HepG2 (cell line): ENCODE measurements around the gene MEIOB. TPM values are rescaled to one million over a fixed set of nuclear protein-coding genes. Genes with fewer than 3 reads are reported as not detected.
A peak's percentile ranks its signal among the peaks of the same experiment; 100 is the strongest.

ENCODE experiments used
- CEBPB ChIP-seq: IDR thresholded peaks from 2 replicates; pipeline ENCODE4 v1.6.1; 2011; ENCODE audit warnings: low read depth, low read length, improper control_type of control experiment, borderline replicate concordance
- DRAP1 ChIP-seq: IDR thresholded peaks from 2 replicates; pipeline ENCODE4 v1.6.1; 2016; ENCODE audit warnings: missing genetic modification reagents, missing compliant biosample characterization
- ELF3 ChIP-seq: IDR thresholded peaks from 2 replicates; pipeline ENCODE4 v1.6.1; 2016; ENCODE audit warnings: missing genetic modification reagents, missing compliant biosample characterization
- GFI1 ChIP-seq: sonication (generic); formaldehyde crosslinking; IDR thresholded peaks from 2 replicates; pipeline ENCODE4 v1.5.0; 2020; ENCODE audit warnings: missing genetic modification reagents, mild to moderate bottlenecking, borderline replicate concordance
- HDAC1 ChIP-seq: sonication (generic); formaldehyde crosslinking; IDR thresholded peaks from 2 replicates; pipeline ENCODE4 v1.5.1; 2020; ENCODE audit warnings: mild to moderate bottlenecking, missing genetic modification reagents
- HNF4A ChIP-seq: sonication (generic); formaldehyde crosslinking; IDR thresholded peaks from 2 replicates; pipeline ENCODE4 v1.4.0; 2020; ENCODE audit warnings: missing genetic modification reagents
- KMT2B ChIP-seq: IDR thresholded peaks from 2 replicates; pipeline ENCODE4 v1.6.1; 2016; ENCODE audit warnings: missing genetic modification reagents, missing compliant biosample characterization
- MAFK ChIP-seq, 2 experiments: IDR thresholded peaks in 1 of 2; conservative IDR thresholded peaks in 1 of 2; 2 replicates each; pipeline ENCODE4 v1.6.1; 2011; ENCODE audit warnings: improper control_type of control experiment in 2 of 2, low read length in 2 of 2
- MED1 ChIP-seq: sonication (generic); formaldehyde crosslinking; IDR thresholded peaks from 2 replicates; pipeline ENCODE4 v1.4.0; 2020; ENCODE audit warnings: missing genetic modification reagents
- MYNN ChIP-seq: sonication (generic); formaldehyde crosslinking; IDR thresholded peaks from 2 replicates; pipeline ENCODE4 v1.4.0; 2020; ENCODE audit warnings: mild to moderate bottlenecking, low read depth, missing genetic modification reagents
- NRL ChIP-seq: sonication (generic); formaldehyde crosslinking; IDR thresholded peaks from 2 replicates; pipeline ENCODE4 v1.5.0; 2020; ENCODE audit warnings: missing genetic modification reagents, mild to moderate bottlenecking, moderate library complexity, borderline replicate concordance
- PHF20 ChIP-seq: sonication (generic); formaldehyde crosslinking; IDR thresholded peaks from 2 replicates; pipeline ENCODE4 v1.5.0; 2020; ENCODE audit warnings: mild to moderate bottlenecking, missing genetic modification reagents
- PHF21A ChIP-seq: sonication (generic); formaldehyde crosslinking; IDR thresholded peaks from 2 replicates; pipeline ENCODE4 v1.5.0; 2020; ENCODE audit warnings: mild to moderate bottlenecking, missing genetic modification reagents
- POLR2G ChIP-seq: fragments of 200-400 bp; formaldehyde crosslinking; IDR thresholded peaks from 2 replicates; pipeline ENCODE4 v1.6.1; 2018; ENCODE audit warnings: mild to moderate bottlenecking, low read depth, low read length, moderate library complexity
- REXO4 ChIP-seq: sonication (generic); formaldehyde crosslinking; IDR thresholded peaks from 2 replicates; pipeline ENCODE4 v1.8.0; 2022; ENCODE audit warnings: missing genetic modification reagents, mild to moderate bottlenecking, borderline replicate concordance
- SAP130 ChIP-seq: IDR thresholded peaks from 2 replicates; pipeline ENCODE4 v1.6.1; 2016; ENCODE audit warnings: low read depth
- SMARCC2 ChIP-seq: fragments of 450-650 bp; IDR thresholded peaks from 2 replicates; pipeline ENCODE4 v1.6.1; 2017; ENCODE audit warnings: antibody characterized with exemption, mild to moderate bottlenecking
- THAP9 ChIP-seq: sonication (generic); formaldehyde crosslinking; IDR thresholded peaks from 2 replicates; pipeline ENCODE4; 2020; ENCODE audit warnings: missing genetic modification reagents, mild to moderate bottlenecking, borderline replicate concordance
- TOE1 ChIP-seq: sonication (generic); formaldehyde crosslinking; IDR thresholded peaks from 2 replicates; pipeline ENCODE4 v1.4.0; 2020; ENCODE audit warnings: mild to moderate bottlenecking, missing genetic modification reagents
- ZBTB7B ChIP-seq: sonication (generic); formaldehyde crosslinking; IDR thresholded peaks from 2 replicates; pipeline ENCODE4 v1.4.0; 2020; ENCODE audit warnings: missing genetic modification reagents
- ZBTB8A ChIP-seq: sonication (generic); formaldehyde crosslinking; IDR thresholded peaks from 2 replicates; pipeline ENCODE4 v1.4.0; 2020; ENCODE audit warnings: mild to moderate bottlenecking, low read depth, missing genetic modification reagents, borderline replicate concordance
- ZNF280D ChIP-seq: sonication (generic); formaldehyde crosslinking; IDR thresholded peaks from 2 replicates; pipeline ENCODE4 v1.5.1; 2020; ENCODE audit warnings: mild to moderate bottlenecking, missing genetic modification reagents
- ZNF773 ChIP-seq: sonication (generic); formaldehyde crosslinking; IDR thresholded peaks from 2 replicates; pipeline ENCODE4 v1.4.0; 2020; ENCODE audit warnings: missing genetic modification reagents, borderline replicate concordance
- ZSCAN30 ChIP-seq: sonication (generic); formaldehyde crosslinking; IDR thresholded peaks from 2 replicates; pipeline ENCODE4 v1.5.0; 2020; ENCODE audit warnings: mild to moderate bottlenecking, missing genetic modification reagents
- polyA plus RNA-seq, 8 experiments: library from polyadenylated mRNA; depleted of rRNA in 3 of 8; stranded (reverse) in 7 of 8; unstranded in 1 of 8; fragments of >200 nt; fragmentation: Illumina TruSeq in 4 of 8; extraction: Trizol in 4 of 8; gene quantifications; 2 replicates each; pipeline versions ENCODE4 v1.2.1 to v1.2.3, GENCODE V29; 2011 to 2016; ENCODE audit warnings: low read depth in 4 of 8, missing spikeins in 1 of 8, mixed read lengths in 1 of 8; ENCODE audit not compliant: insufficient read depth in 1 of 8
- total RNA-seq, 5 experiments: library from RNA; depleted of rRNA; stranded (reverse); fragments of >200 nt; fragmentation: Illumina TruSeq; extraction: Trizol; gene quantifications; 2 replicates each; pipeline ENCODE4 v1.2.3, GENCODE V29; 2016; ENCODE audit warnings: low read depth in 1 of 5
- TF ChIP-seq, protein P1 (sequence below): sonication (generic); formaldehyde crosslinking; IDR thresholded peaks from 2 replicates; pipeline ENCODE4 v1.5.0; 2020; ENCODE audit warnings: missing genetic modification reagents

The MEIOB gene
- total and polyA plus RNA-seq, 2 of the 13 experiments (the other 11 are each of a cell fraction or from before 2014, with no cell fraction given) = 0.17 TPM; not detected in 1

- TF ChIP-seq GFI1 (CRISPR knock-in tag) (peak; percentile 41; the same call in 1 of the 2 replicates), CEBPB (peak; percentile 49; the same call in 1 of the 2 replicates), REXO4 (CRISPR knock-in tag) (no peak), ZSCAN30 (CRISPR knock-in tag) (0 out of 2 replicates have a peak, but pooled peaks have one; percentile 3), PHF20 (CRISPR knock-in tag) (0 out of 2 replicates have a peak, but pooled peaks have one; percentile 11), NRL (CRISPR knock-in tag) (no peak), MYNN (CRISPR knock-in tag) (no peak), TOE1 (CRISPR knock-in tag) (no peak), ZBTB7B (0 out of 2 replicates have a peak, but pooled peaks have one; percentile 25), ZNF280D (no peak), ZBTB8A (CRISPR knock-in tag) (no peak), PHF21A (CRISPR knock-in tag) (peak; percentile 63), KMT2B (CRISPR knock-in tag) (peak; percentile 16; the same call in 1 of the 2 replicates), MAFK (conservative IDR thresholded peaks at IDR 0.05 in 1 of 2, IDR thresholded peaks at IDR 0.05 in 1 of 2; ENCODE audit: low read length in 2 of 2) (0 out of 4 replicates have a peak, but pooled peaks of 1 of the 2 experiments have one; percentile 9), SAP130 (CRISPR knock-in tag) (peak; percentile 60), MED1 (CRISPR knock-in tag) (peak; percentile 4; the same call in 1 of the 2 replicates), ELF3 (CRISPR knock-in tag) (no peak), POLR2G (peak; percentile 52; the same call in 1 of the 2 replicates), SMARCC2 (no peak), HDAC1 (peak; percentile 55; the same call in 1 of the 2 replicates), DRAP1 (CRISPR knock-in tag) (0 out of 2 replicates have a peak, but pooled peaks have one; percentile 18), HNF4A (CRISPR knock-in tag) (peak; percentile 69), ZNF773 (CRISPR knock-in tag) (no peak), THAP9 (CRISPR knock-in tag) (no peak)
- TF ChIP-seq, protein P1, sequence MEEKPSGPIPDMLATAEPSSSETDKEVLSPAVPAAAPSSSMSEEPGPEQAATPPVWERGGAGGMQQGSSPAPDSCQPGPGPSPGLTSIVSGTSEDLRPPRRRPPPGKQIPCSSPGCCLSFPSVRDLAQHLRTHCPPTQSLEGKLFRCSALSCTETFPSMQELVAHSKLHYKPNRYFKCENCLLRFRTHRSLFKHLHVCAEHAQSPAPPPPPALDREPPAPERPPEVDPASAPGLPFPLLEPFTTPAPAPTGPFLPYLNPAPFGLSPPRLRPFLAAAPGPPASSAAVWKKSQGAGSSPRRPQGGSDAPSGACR (CRISPR knock-in tag) = no peak
- TF ChIP-seq, all 625 proteins: peak for 24
These were observed 41.8 kb downstream of the MEIOB start (continued) for GRCh38 chr16:1830213-1830612.
